NCI-H82 (cell line): ENCODE results near the gene NREP.

ENCODE experiments used
- DNase-seq: peaks from one replicate; lab custom pipeline; 2025; lab: John Stamatoyannopoulos, UW

Gene NREP, protein sequence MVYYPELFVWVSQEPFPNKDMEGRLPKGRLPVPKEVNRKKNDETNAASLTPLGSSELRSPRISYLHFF

DNA sequence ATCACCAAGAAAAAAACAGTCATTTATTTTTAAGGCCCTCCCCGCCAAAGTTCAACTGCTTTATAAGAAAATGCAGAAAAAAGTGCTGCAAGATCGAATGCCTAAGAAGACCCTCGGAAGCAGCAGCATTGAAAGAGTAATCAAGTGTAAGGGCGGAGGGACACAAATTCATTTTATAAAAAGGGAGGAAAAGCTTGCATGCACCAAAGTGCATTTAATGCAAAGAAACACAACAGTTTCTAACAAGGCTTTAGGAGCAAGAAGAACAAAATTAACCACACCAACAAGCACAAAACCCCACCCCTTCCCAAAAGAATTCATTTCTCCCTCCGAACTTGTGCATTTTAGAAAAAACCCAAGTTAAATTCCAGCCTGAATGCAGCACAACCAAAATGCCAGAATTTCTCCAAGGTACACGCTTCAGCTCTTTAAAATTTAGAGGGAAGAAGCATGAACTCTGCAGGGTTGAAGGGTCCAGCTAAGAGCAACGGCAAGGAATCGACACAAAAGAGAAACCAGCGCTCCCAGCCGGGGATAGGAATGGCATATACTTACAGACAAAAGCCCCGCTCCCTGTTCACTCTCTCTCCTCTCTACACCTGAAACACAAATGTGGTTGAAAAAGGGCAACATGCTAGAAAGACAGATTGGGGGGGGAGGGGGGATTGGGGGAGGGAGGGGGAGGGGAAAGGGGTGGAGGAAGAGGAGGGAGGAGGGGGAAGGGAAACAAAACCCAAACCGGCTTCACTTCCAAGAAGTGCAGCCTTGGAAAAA, at the start of gene NREP:
TSS of gene NREP (minus strand) at position 614 of the 774 bp plus-strand sequence. CDS start 1,422 bp downstream, outside the sequence.
- peak; percentile 44 for DNase-seq

DNA sequence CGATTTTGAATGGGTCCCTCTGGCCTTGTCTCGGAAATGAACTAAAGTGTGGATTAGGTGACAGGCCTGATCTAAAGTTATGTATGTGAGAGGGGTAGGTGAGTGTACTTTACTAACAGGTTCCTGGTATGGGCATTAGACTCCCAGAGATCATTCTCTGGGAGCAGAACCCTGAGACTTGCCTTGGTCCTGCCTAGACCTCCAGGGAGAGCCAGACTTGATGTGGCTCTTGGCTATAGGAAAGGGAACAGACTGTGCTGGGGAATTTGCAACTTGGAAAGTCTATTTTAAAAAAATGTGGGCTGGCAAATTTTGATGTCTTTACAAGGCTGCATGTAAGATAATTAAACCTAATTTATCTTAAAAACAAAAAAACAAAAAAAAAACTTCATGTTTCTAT, 49.8 kb upstream of the NREP start:
- no peak for DNase-seq

GRCh38 chr5:111806156-111806555, 49.2 kb upstream of the NREP start:
- no peak for DNase-seq

DNA sequence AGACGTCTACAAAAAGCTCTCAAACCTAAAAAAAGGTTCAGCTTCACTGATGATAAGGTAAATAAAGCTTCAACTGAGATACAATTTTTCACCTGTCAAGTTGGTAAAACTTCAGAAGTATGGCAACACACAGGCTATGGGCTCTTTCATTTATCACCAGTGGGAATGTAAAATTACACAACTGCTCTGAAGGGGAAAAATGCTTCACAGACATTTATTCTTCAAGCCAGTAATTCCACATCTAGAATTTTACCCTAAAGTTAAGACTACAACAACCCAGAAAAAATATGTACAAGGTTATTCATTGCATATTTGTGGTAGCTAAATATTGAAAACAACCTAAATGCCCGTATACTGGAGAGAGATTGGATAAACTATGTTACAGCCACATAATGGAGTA, 48.1 kb upstream of the NREP start:
- no peak for DNase-seq

DNA sequence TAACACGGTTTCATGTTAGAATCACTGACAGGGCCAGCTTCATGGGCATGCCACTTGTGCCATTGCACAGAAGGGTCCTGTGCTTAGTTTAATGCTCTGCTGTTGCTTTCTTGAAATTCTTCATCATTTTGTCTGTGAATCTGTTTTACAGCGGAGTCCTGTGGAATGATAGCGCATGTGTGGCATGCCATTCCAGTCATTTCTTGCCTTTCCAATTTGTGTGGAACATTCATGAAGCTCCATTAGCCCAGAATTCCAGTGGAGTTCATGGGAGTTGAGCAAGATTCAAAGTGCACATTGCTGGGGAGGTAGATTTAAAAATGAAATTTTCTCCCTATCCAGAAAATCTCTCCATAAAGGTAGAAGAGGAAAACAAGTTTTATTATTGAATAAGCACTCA, 43.4 kb upstream of the NREP start:
- no peak for DNase-seq

- no peak for DNase-seq
These were observed 38.1 kb upstream of the NREP start for GRCh38 chr5:111795142-111795541.

GRCh38 chr5:111792471-111793058, 35.6 kb upstream of the NREP start:
- DNase-seq: no peak

GRCh38 chr5:111790295-111790694, 33.3 kb upstream of the NREP start:
- DNase-seq: no peak

DNA sequence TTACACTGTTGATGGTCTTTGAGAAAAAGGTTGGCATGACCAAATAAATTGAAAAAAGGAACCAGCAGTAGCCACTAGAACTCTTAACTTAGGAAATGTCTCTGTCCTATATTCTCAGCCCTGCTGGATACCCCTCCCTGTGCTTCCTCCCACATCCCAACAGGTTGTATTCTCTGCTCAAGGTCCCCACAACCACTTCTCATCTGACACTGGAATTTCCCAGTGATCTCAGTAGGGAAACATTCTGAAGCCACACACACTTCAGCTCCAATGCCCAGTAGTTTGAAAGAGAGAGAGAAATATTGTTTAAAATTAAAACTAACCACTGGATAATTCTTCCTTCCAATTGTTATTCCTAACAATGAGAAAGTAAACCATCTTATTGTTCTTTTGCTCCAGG, 30.0 kb upstream of the NREP start:
- no peak for DNase-seq

DNA sequence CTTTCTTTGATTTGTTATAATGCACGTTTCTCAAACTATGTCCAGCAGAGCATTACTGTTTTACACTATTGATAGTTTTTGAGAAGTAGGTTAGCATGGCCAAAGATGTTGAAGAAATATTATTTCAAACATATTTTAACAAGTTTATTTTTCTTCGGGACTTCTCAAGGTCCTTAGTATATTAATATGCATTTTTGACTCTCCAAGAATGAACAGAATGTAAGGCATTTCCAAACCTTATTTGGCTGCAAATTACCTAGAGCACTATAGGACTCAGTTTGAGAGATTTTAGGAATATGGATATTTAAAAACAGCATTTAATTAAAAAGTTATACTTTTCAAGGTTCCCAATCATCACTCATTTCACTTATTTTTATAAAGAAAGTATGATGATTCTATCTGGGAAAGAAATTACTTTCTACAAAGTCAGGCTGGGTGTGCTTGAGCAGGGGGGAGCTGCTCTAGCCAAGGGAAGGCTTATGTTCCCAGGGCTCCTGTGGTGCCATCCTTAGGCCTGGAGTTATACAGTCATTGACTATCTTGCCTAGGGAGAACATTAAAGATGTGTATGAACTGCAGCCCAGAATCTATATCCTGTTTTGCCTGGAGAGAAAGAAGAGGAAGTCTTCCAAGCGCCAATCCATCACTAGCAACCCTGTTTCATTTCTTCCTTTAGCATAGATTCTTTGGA, 27.6 kb upstream of the NREP start:
- DNase-seq: no peak

GRCh38 chr5:111783537-111783936, 26.5 kb upstream of the NREP start:
- no peak for DNase-seq

- DNase-seq: no peak
These were observed 25.2 kb upstream of the NREP start for GRCh38 chr5:111782216-111782615.

- DNase-seq: no peak
These were observed 24.2 kb upstream of the NREP start for GRCh38 chr5:111781200-111781599.

GRCh38 chr5:111779922-111780292, 22.9 kb upstream of the NREP start:
- DNase-seq: peak; percentile 6

- peak; percentile 78 for DNase-seq
These were observed 22.4 kb upstream of the NREP start for GRCh38 chr5:111779260-111779921.

DNA sequence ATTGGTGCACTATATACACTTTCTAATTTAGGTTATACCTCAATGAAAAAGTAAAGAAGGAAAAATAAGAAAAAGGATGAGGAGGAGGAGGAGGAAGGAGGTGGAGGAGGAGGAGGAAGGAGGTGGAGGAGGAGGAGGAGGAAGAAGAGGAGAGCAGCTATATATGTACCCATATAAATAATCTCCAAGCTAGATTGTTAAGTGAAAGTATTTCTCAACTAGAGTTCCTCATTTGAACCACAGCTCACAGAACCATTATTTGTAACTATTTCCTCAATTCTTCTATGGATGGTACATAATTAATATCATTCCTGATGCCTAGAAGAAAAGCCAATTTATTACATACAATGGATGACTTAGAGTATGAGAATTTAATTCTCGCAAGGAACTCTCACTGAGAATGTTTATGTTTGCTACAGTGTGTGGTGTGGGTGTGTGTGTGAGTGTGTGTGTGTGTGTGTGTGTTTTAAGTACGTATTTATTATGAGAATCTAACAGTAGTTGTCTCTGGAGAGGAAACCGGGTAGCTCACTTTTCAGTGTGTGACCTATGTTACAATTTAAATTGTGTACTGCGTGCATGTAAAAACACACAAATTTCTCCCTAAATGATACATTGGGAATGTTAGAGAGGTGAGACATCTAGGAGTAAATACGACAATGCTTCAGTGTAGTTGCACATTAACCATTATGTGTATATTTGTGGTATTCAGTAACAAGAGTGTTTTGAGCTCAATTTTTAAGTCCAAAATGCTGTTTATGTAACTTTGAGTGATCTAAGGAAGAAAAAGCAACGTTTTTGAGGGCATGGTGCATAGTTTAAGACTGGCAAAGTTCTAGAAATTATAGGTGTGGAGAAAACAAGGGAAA, 20.2 kb upstream of the NREP start:
- DNase-seq: no peak

DNA sequence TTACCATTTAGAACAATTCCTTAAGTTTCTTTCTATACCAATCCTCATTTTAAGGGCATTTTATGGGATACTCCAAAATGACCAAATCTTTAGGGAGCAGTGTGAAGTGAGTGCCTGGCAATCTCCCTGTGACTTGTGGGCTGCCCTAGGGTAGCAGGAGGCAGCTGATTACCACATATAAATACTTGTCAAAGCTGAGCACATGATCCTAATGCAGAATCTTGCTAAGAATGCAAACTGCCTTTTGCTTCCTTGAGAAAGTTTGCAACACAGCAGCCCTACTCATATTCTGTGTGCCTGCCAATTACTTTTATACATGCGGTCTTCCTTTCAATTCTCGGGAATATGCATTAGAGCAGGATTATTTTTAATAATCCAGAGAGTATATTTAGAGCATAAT, 18.2 kb upstream of the NREP start:
- DNase-seq: peak; percentile 49

DNA sequence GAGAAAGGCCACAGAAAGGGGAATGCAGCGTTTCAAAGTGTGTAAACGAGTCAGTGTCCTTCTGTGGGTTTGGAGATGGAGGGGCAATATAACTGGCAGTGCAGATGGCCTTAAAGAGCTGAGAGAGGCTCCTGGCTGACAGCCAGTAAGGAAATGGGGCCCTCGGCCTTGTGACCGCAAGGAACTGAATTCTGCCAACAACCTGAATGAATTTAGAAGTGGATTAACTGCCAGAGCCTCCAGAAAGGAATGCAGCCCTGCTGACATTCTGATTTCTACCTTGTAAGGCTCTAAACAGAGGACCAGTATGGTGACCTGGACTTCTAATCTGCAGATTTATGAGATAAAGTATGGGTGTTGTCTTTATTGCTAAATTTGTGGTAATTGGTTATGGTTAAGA, 17.5 kb upstream of the NREP start:
- DNase-seq: peak; percentile 93

- peak; percentile 79 for DNase-seq
These were observed 15.6 kb upstream of the NREP start for GRCh38 chr5:111772456-111773122.

GRCh38 chr5:111769541-111769940, 12.5 kb upstream of the NREP start:
- no peak for DNase-seq
